ENCODE data around the gene SPTBN5. TPM values are rescaled to one million over a fixed set of nuclear protein-coding genes. Genes with fewer than 3 reads are reported as not detected.

SPTBN5 gene
- total RNA-seq, 1 donor from 2014 or later: 0.49 TPM

DNA sequence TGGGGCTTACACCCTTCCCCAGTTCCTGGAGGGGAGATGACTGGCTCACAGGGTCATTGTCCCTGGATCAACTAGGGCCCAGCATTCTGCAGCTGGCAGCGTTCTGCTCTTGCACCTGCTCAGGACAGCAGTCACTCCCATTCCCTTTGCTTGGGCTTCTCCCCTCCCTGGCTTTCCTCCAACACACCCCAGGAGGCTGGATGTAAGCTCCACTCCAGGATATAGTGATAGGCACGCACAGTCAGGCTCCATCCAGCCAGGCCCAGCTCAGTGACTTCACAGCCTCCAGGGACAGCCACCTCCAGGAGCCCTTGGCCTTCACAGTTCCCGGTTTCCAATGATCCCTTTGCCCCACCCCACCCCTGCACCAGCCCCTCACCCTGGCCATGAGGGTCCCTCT is 1.9 kb downstream of the SPTBN5 start:
- no peaks in the 10 kb centered on the region for H3K9me3 ChIP-seq
- no peaks in the 10 kb centered on the region for H3K27me3 ChIP-seq
- H3K36me3 ChIP-seq: no peaks in the 10 kb centered on the region
- no peak overlapping the region for H3K27ac ChIP-seq
- H3K4me3 ChIP-seq: no peak overlapping the region
- H3K4me1 ChIP-seq: peaks cover 22% of the 10 kb centered on the region
- TF ChIP-seq, protein P1, sequence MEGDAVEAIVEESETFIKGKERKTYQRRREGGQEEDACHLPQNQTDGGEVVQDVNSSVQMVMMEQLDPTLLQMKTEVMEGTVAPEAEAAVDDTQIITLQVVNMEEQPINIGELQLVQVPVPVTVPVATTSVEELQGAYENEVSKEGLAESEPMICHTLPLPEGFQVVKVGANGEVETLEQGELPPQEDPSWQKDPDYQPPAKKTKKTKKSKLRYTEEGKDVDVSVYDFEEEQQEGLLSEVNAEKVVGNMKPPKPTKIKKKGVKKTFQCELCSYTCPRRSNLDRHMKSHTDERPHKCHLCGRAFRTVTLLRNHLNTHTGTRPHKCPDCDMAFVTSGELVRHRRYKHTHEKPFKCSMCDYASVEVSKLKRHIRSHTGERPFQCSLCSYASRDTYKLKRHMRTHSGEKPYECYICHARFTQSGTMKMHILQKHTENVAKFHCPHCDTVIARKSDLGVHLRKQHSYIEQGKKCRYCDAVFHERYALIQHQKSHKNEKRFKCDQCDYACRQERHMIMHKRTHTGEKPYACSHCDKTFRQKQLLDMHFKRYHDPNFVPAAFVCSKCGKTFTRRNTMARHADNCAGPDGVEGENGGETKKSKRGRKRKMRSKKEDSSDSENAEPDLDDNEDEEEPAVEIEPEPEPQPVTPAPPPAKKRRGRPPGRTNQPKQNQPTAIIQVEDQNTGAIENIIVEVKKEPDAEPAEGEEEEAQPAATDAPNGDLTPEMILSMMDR (IDR thresholded peaks at IDR 0.05): no peak
- TF ChIP-seq POLR2AphosphoS5 (IDR thresholded peaks at IDR 0.05; ENCODE audit: insufficient read depth in 1 of 2, low read depth in 1 of 2) (no peak), POLR2A (IDR thresholded peaks at IDR 0.05) (no peak)
- no peak for DNase-seq (ENCODE audit: extremely low spot score in 2 of 2)
- intact Hi-C loops (cut with DNase I): no loop called here

DNA sequence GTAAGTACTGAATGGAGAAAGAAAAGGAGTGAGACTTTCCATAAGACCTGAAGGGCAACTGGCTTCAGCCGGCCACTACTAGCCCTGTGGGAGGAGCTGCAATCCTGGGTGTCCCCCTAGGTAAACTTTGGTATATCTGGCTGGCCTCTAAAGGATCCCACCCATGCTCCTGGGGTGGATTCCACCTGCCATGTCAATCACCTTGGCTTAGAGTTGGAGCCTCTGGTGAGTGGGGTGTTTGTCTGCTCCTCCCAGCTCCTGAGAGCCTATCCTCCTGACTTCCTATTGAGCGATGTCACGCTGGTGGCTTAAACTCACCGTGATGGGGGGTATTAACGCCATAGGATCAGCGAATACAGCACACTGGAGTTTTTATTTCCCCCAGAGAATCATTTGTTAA is 2.6 kb downstream of the SPTBN5 start:
- no peaks in the 10 kb centered on the region for H3K9me3 ChIP-seq
- intact Hi-C loops (cut with DNase I): no loop called here
- no peak overlapping the region for H3K27ac ChIP-seq
- TF ChIP-seq, protein P1 (IDR thresholded peaks at IDR 0.05): no peak
- TF ChIP-seq POLR2A (IDR thresholded peaks at IDR 0.05) (no peak), POLR2AphosphoS5 (IDR thresholded peaks at IDR 0.05; ENCODE audit: insufficient read depth in 1 of 2, low read depth in 1 of 2) (no peak)
- no peaks in the 10 kb centered on the region for H3K27me3 ChIP-seq
- peaks cover 22% of the 10 kb centered on the region for H3K4me1 ChIP-seq
- no peak overlapping the region for H3K4me3 ChIP-seq
- DNase-seq (ENCODE audit: extremely low spot score in 2 of 2): no peak
- H3K36me3 ChIP-seq: no peaks in the 10 kb centered on the region

DNA sequence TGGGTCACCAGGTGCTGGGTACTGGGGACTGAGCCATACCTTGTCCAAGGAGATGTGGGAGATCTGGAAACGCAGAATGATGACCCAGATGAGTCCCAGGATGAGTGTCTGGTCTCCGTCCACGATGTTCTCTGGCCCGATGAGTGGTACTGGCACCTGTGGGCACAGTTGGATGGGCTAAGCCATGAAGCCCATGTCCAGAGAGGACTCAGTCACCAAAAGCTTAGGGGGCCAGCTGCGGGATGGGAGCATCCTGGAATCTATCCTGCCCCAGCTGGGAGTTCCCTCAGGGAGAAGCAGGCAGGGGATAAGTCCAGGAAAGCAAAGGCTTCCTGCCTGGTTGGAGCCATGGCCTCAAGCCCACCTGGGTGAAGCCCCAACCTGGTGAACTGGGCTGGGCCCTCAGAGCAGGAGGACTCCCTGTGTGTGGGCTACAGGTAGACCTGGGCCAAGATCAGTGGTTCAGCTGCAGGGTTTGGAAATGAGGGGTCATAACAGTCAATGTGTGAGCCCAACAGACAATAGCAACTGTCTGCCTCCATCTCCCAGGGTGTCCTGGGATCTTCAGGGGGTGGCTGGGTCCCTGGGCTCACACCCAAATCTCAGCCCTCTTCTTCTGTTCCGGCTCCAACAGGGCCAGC is 3.7 kb downstream of the SPTBN5 start:
- intact Hi-C loops (cut with DNase I): no loop called here
- H3K9me3 ChIP-seq: no peaks in the 10 kb centered on the region
- peaks cover 21% of the 10 kb centered on the region for H3K4me1 ChIP-seq
- H3K27me3 ChIP-seq: no peaks in the 10 kb centered on the region
- H3K27ac ChIP-seq: no peak overlapping the region
- no peak for TF ChIP-seq POLR2A (IDR thresholded peaks at IDR 0.05)
- TF ChIP-seq, protein P1 (IDR thresholded peaks at IDR 0.05): no peak
- TF ChIP-seq POLR2AphosphoS5 (IDR thresholded peaks at IDR 0.05; ENCODE audit: insufficient read depth in 1 of 2, low read depth in 1 of 2): no peak
- no peak for DNase-seq (ENCODE audit: extremely low spot score in 2 of 2)
- H3K36me3 ChIP-seq: no peaks in the 10 kb centered on the region
- no peak overlapping the region for H3K4me3 ChIP-seq

DNA sequence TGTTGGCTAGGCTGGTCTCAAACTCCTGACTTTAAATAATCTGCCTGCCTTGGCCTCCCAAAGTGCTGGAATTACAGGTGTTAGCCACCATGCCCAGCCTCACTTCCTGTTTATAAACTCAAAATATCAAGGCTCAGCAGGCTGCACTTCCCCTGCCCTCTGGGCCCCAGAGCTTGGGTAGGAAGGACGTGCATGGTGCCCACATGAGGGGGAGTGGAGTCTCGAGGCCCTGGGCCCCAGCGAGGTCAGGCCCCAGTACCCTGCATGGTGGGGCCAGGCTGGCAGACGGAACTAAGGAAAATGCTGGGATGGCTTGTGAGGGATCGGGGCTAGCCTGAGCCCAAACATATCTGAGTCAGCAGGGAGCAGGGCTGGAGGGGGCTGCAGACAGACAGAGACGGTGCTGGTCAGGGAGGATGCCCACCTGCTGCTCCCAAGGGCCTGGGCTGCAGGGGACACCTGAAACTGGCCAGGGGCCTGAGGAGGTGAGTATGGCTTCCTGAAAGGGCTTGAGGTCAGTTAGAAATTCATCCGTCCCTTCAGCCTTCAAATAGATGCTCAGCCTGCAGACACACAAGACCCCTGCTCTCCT is 5.1 kb downstream of the SPTBN5 start:
- no peak for DNase-seq (ENCODE audit: extremely low spot score in 2 of 2)
- peaks cover 7% of the 10 kb centered on the region for H3K4me1 ChIP-seq
- intact Hi-C loops (cut with DNase I): no loop called here
- TF ChIP-seq, protein P1 (IDR thresholded peaks at IDR 0.05): no peak
- TF ChIP-seq POLR2AphosphoS5 (IDR thresholded peaks at IDR 0.05; ENCODE audit: insufficient read depth in 1 of 2, low read depth in 1 of 2) (no peak), POLR2A (IDR thresholded peaks at IDR 0.05) (no peak)
- H3K27me3 ChIP-seq: no peaks in the 10 kb centered on the region
- no peak overlapping the region for H3K27ac ChIP-seq
- H3K4me3 ChIP-seq: no peak overlapping the region
- H3K9me3 ChIP-seq: no peaks in the 10 kb centered on the region
- no peaks in the 10 kb centered on the region for H3K36me3 ChIP-seq

DNA sequence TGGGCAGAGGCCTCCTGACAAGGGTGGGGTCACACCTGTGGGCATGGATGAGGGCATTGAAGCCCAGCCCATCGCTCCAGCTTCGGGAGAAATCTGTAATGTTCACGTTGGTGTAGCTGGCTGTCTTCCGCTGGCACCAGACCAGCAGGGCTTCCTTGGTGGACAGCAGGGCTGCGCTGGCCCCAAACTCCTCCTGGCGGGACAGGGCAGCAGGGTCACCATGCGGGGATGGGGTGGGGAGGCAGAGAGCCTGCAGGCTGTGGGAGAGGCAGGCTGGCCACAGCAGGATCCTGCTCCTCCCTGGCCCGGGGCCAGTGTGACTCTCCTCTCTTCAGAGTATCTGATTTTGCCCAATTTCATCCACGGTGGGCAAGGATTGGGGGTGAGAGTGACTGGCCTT is 6.0 kb downstream of the SPTBN5 start:
- intact Hi-C loops (cut with DNase I): no loop called here
- Histone ChIP-seq H3K9me3 (no peaks in the 10 kb centered on the region), H3K36me3 (no peaks in the 10 kb centered on the region), H3K27ac (no peak overlapping the region), H3K4me3 (no peak overlapping the region), H3K27me3 (no peaks in the 10 kb centered on the region), H3K4me1 (no peaks in the 10 kb centered on the region)
- no peak for DNase-seq (ENCODE audit: extremely low spot score in 2 of 2)
- no peak for TF ChIP-seq POLR2A (IDR thresholded peaks at IDR 0.05)
- TF ChIP-seq, protein P1 (IDR thresholded peaks at IDR 0.05): no peak
- TF ChIP-seq POLR2AphosphoS5 (IDR thresholded peaks at IDR 0.05; ENCODE audit: insufficient read depth in 1 of 2, low read depth in 1 of 2): no peak

All from vagina (tissue), 2 donors.